OCI-LY1 (cell line): ENCODE results near the gene LST1.

ENCODE experiments used
- EZH2 ChIP-seq: fragments of 200-600 bp; sonication (generic), shearing (Covaris generic); IDR thresholded peaks from 2 replicates; pipeline ENCODE4 v1.8.0; 2017; ENCODE audit warnings: borderline replicate concordance, mixed run types, mild to moderate bottlenecking, antibody characterized with exemption, low read length, moderate library complexity, mixed read lengths
- TF ChIP-seq, protein P1 (sequence below): fragments of 200-600 bp; sonication (generic), shearing (Covaris generic); IDR thresholded peaks from 2 replicates; pipeline ENCODE4 v1.5.1; 2017; ENCODE audit warnings: mild to moderate bottlenecking, antibody characterized with exemption, low read length, moderate library complexity, mixed read lengths

DNA sequence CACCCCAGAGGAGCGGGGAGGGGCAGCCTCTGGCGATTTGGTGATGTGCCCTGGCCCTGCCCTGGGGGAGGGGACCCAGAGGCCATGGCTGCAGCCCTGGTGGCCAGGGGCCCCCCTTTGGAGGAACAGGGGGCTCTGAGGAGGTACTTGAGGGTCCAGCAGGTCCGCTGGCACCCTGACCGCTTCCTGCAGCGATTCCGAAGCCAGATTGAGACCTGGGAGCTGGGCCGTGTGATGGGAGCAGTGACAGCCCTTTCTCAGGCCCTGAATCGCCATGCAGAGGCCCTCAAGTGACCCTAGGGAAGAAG is 27.8 kb upstream of the LST1 start:
- TF ChIP-seq, protein P1, sequence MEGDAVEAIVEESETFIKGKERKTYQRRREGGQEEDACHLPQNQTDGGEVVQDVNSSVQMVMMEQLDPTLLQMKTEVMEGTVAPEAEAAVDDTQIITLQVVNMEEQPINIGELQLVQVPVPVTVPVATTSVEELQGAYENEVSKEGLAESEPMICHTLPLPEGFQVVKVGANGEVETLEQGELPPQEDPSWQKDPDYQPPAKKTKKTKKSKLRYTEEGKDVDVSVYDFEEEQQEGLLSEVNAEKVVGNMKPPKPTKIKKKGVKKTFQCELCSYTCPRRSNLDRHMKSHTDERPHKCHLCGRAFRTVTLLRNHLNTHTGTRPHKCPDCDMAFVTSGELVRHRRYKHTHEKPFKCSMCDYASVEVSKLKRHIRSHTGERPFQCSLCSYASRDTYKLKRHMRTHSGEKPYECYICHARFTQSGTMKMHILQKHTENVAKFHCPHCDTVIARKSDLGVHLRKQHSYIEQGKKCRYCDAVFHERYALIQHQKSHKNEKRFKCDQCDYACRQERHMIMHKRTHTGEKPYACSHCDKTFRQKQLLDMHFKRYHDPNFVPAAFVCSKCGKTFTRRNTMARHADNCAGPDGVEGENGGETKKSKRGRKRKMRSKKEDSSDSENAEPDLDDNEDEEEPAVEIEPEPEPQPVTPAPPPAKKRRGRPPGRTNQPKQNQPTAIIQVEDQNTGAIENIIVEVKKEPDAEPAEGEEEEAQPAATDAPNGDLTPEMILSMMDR = no peak
- no peak for TF ChIP-seq EZH2
